Measurements from ENCODE around the gene SAMD1.

SAMD1 gene

GRCh38 chr19:14115756-14116155 is 25.2 kb upstream of the SAMD1 start:
- TF ChIP-seq, protein P1, sequence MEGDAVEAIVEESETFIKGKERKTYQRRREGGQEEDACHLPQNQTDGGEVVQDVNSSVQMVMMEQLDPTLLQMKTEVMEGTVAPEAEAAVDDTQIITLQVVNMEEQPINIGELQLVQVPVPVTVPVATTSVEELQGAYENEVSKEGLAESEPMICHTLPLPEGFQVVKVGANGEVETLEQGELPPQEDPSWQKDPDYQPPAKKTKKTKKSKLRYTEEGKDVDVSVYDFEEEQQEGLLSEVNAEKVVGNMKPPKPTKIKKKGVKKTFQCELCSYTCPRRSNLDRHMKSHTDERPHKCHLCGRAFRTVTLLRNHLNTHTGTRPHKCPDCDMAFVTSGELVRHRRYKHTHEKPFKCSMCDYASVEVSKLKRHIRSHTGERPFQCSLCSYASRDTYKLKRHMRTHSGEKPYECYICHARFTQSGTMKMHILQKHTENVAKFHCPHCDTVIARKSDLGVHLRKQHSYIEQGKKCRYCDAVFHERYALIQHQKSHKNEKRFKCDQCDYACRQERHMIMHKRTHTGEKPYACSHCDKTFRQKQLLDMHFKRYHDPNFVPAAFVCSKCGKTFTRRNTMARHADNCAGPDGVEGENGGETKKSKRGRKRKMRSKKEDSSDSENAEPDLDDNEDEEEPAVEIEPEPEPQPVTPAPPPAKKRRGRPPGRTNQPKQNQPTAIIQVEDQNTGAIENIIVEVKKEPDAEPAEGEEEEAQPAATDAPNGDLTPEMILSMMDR (IDR thresholded peaks at IDR 0.05; ENCODE audit: low read depth, low read length) = no peak
- no peak overlapping the region for H3K4me3 ChIP-seq (ENCODE audit: low read depth, low read length)

DNA sequence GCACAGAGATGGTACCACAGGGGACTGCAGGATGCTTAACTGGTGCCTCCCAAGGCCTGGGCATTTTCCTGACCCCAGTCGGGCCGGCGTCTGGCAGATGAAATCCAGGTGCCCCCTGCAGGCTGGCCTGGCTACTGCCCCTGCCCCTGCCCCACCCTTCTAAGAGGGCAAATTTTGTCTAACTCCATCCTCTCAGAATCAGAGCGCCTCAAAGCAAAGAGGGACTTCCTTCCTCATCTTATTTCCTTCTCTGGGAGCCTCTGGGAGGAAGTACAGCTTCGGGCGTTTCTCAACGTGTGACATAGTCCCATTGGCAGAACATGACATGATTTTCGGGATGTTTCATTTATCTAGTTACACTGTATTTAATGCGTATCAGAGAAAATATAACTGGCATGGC is 24.3 kb upstream of the SAMD1 start:
- no peak overlapping the region for H3K4me3 ChIP-seq (ENCODE audit: low read depth, low read length)
- peak; percentile 61 for DNase-seq
- peaks cover 9% of the 10 kb centered on the region for H3K4me1 ChIP-seq
- no peaks in the 10 kb centered on the region for H3K9me3 ChIP-seq
- no peaks in the 10 kb centered on the region for H3K27me3 ChIP-seq
- no peaks in the 10 kb centered on the region for H3K36me3 ChIP-seq
- TF ChIP-seq, protein P1 (IDR thresholded peaks at IDR 0.05; ENCODE audit: low read depth, low read length) = peak; percentile 56

More at GRCh38 chr19:14115756-14116155, 25.2 kb upstream of the SAMD1 start:
- DNase-seq = no peak
- Histone ChIP-seq H3K4me1 (peaks cover 9% of the 10 kb centered on the region), H3K27me3 (no peaks in the 10 kb centered on the region), H3K36me3 (no peaks in the 10 kb centered on the region), H3K9me3 (no peaks in the 10 kb centered on the region)

DNA sequence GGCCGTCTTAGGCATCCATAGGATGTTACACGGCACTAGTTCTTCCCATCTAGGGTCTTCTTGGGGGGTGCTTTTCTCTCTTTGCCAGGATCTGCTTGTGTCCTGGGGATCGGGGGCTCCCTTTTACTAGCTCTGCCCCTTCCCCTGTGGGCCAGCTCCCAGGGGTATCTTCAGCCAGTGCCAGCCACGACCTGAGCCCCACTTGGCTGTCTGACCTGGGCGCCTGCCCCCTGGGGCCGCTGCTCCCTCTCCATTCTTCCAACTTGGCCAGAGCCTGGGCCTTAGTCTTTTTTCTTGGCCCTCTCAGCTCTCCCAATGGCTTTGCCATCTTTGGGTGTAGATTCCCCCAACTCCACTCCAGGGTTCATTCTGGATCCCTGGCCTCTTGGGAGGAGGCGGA is 23.9 kb upstream of the SAMD1 start:
- no peak for DNase-seq
- Histone ChIP-seq H3K36me3 (no peaks in the 10 kb centered on the region), H3K27me3 (no peaks in the 10 kb centered on the region), H3K4me3 (ENCODE audit: low read depth, low read length) (no peak overlapping the region), H3K4me1 (peaks cover 9% of the 10 kb centered on the region), H3K9me3 (no peaks in the 10 kb centered on the region)
- TF ChIP-seq, protein P1 (IDR thresholded peaks at IDR 0.05; ENCODE audit: low read depth, low read length) = no peak

- H3K27me3 ChIP-seq = no peaks in the 10 kb centered on the region
- DNase-seq = no peak
- H3K36me3 ChIP-seq = no peaks in the 10 kb centered on the region
- H3K9me3 ChIP-seq = no peaks in the 10 kb centered on the region
- no peak overlapping the region for H3K4me3 ChIP-seq (ENCODE audit: low read depth, low read length)
- TF ChIP-seq, protein P1 (IDR thresholded peaks at IDR 0.05; ENCODE audit: low read depth, low read length) = peak; percentile 36
- peaks cover 5% of the 10 kb centered on the region; the same call in 1 of the 2 replicates for H3K4me1 ChIP-seq
These were observed 23.3 kb upstream of the SAMD1 start for GRCh38 chr19:14113762-14114414.

GRCh38 chr19:14112809-14113385 is 22.3 kb upstream of the SAMD1 start:
- H3K9me3 ChIP-seq = no peaks in the 10 kb centered on the region
- no peak for DNase-seq
- H3K36me3 ChIP-seq = no peaks in the 10 kb centered on the region
- H3K4me1 ChIP-seq = no peaks in the 10 kb centered on the region
- H3K27me3 ChIP-seq = no peaks in the 10 kb centered on the region
- TF ChIP-seq, protein P1 (IDR thresholded peaks at IDR 0.05; ENCODE audit: low read depth, low read length) = no peak
- no peak overlapping the region for H3K4me3 ChIP-seq (ENCODE audit: low read depth, low read length)

All from BE2C (cell line).